ENCODE data around the gene HOXC6. TPM values are rescaled to one million over a fixed set of nuclear protein-coding genes. Genes with fewer than 3 reads are reported as not detected.
"Not testable (repeated sequence)": the region's sequence is repeated elsewhere in the genome, so short reads cannot be mapped to it uniquely, and the experiment has no call there.

The HOXC6 gene
- total RNA-seq, 1 donor = 0.09 TPM

DNA sequence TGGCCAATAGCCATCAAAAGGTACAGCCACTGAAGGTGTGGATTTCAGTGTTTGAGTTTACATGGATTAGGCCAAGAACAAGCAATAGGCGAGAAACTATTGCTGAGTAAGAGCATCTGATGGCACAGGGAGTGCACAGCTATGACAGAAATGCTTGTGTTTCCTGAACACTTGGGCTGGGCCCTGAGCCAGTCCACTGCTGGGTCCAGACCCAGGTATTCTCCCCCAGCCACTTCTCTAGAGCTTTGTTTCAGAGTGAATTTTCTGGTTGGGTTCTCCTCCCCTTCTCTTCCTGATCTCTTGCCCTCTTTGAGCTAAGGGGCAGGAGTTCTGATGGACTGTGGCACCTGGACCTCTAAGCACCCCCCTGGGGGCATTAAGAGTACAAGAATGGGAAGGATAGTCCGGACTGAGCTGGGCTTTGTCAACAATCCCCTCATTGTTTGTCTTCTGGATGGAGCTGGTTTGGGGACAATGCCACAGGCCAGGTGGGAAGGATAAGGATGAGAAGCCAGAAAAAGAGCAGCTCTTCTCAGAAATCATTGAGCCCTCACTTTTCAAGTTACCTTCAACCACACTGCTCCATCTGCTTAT, 13.0 kb downstream of the HOXC6 start:
- DNase-seq (ENCODE audit: low read depth) = no peak
- H3K4me3 ChIP-seq (ENCODE audit: low read depth, low read length) = no peak overlapping the region
- no peak for TF ChIP-seq CTCF (IDR thresholded peaks at IDR 0.05; ENCODE audit: insufficient read depth, low read length)

GRCh38 chr12:54042033-54042432, 13.8 kb downstream of the HOXC6 start:
- not testable (repeated sequence) for H3K4me3 ChIP-seq (ENCODE audit: low read depth, low read length); DNase-seq (ENCODE audit: low read depth)

- no peak for DNase-seq (ENCODE audit: low read depth)
- H3K4me3 ChIP-seq (ENCODE audit: low read depth, low read length) = no peak overlapping the region
- TF ChIP-seq CTCF (IDR thresholded peaks at IDR 0.05; ENCODE audit: insufficient read depth, low read length) = no peak
Measured at GRCh38 chr12:54042970-54043853, 15.0 kb downstream of the HOXC6 start.

- no peak for TF ChIP-seq CTCF (IDR thresholded peaks at IDR 0.05; ENCODE audit: insufficient read depth, low read length)
- DNase-seq (ENCODE audit: low read depth) = no peak
- no peak overlapping the region for H3K4me3 ChIP-seq (ENCODE audit: low read depth, low read length)
Measured at GRCh38 chr12:54044425-54045103, 16.3 kb downstream of the HOXC6 start.

DNA sequence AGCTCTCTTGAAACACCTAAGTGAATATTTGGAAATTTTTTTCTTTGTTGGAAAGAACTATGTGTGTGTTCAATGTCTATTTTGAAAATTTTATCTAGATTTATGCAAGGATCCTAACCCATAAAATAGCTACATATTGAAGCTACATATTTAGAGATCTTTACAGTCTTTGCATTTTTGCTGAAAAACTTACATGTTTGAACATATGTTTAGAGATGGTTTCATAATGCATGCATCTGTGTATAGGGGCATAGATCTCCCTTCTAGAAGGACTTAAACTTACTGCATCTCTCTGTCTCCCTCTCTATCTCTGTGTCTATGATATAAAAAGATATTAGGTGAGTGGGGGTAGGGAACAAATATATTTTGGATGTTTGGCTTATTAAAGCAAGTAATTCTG, 17.2 kb downstream of the HOXC6 start:
- no peak overlapping the region for H3K4me3 ChIP-seq (ENCODE audit: low read depth, low read length)
- no peak for DNase-seq (ENCODE audit: low read depth)
- TF ChIP-seq CTCF (IDR thresholded peaks at IDR 0.05; ENCODE audit: insufficient read depth, low read length) = no peak

GRCh38 chr12:54045868-54046521, 17.8 kb downstream of the HOXC6 start:
- DNase-seq (ENCODE audit: low read depth) = no peak

More at GRCh38 chr12:54045868-54046521, 17.8 kb downstream of the HOXC6 start:
- no peak overlapping the region for H3K4me3 ChIP-seq (ENCODE audit: low read depth, low read length)
- no peak for TF ChIP-seq CTCF (IDR thresholded peaks at IDR 0.05; ENCODE audit: insufficient read depth, low read length)
